ENCODE data around the gene LINGO3.

LINGO3 gene

GRCh38 chr19:2270423-2271233, 37.3 kb downstream of the LINGO3 start:
- Mint-ChIP-seq H3K27me3 (peaks cover 3% of the 10 kb centered on the region), H3K9me3 (no peaks in the 10 kb centered on the region), H3K4me3 (peak overlapping the region; percentile 87), H3K4me1 (peaks cover 52% of the 10 kb centered on the region), H3K36me3 (peaks cover 23% of the 10 kb centered on the region), H3K27ac (peak overlapping the region; percentile 90)
- CTCF ChIA-PET: interaction anchor here (0.8 to 1.5 kb wide), 3 partner anchors 8 to 19 kb away, joined by 3 to 4 read pairs (median 3); no protein-coding TSS in a partner anchor
- peak; percentile 77 for DNase-seq

- H3K4me3 Mint-ChIP-seq: peak overlapping the region; percentile 84
- H3K9me3 Mint-ChIP-seq: no peaks in the 10 kb centered on the region
- CTCF ChIA-PET: no interaction called here
- peaks cover 3% of the 10 kb centered on the region for H3K27me3 Mint-ChIP-seq
- H3K36me3 Mint-ChIP-seq: peaks cover 21% of the 10 kb centered on the region
- H3K4me1 Mint-ChIP-seq: peaks cover 50% of the 10 kb centered on the region
- peak overlapping the region; percentile 89 for H3K27ac Mint-ChIP-seq
- DNase-seq: peak; percentile 60
Observed at GRCh38 chr19:2270157-2270422, 37.9 kb downstream of the LINGO3 start.

- Mint-ChIP-seq H3K4me1 (peaks cover 47% of the 10 kb centered on the region), H3K27ac (peak overlapping the region; percentile 89), H3K36me3 (peaks cover 19% of the 10 kb centered on the region), H3K9me3 (no peaks in the 10 kb centered on the region), H3K4me3 (peak overlapping the region; percentile 84), H3K27me3 (peaks cover 3% of the 10 kb centered on the region)
- CTCF ChIA-PET: no interaction called here
- DNase-seq: peak; percentile 99
Observed at GRCh38 chr19:2269244-2270156, 38.5 kb downstream of the LINGO3 start.

GRCh38 chr19:2268861-2269243, 39.1 kb downstream of the LINGO3 start:
- Mint-ChIP-seq H3K4me3 (peak overlapping the region; percentile 84), H3K4me1 (peaks cover 41% of the 10 kb centered on the region), H3K27ac (peak overlapping the region; percentile 89), H3K9me3 (no peaks in the 10 kb centered on the region), H3K36me3 (peaks cover 13% of the 10 kb centered on the region), H3K27me3 (peaks cover 3% of the 10 kb centered on the region)
- CTCF ChIA-PET: no interaction called here
- no peak for DNase-seq

GRCh38 chr19:2268480-2268830, 39.5 kb downstream of the LINGO3 start:
- Mint-ChIP-seq H3K36me3 (peaks cover 11% of the 10 kb centered on the region), H3K4me1 (peaks cover 37% of the 10 kb centered on the region), H3K9me3 (no peaks in the 10 kb centered on the region), H3K27ac (peak overlapping the region; percentile 24), H3K4me3 (peak overlapping the region; percentile 84), H3K27me3 (peaks cover 3% of the 10 kb centered on the region)
- DNase-seq: no peak
- CTCF ChIA-PET: no interaction called here

GRCh38 chr19:2266183-2266993, 41.6 kb downstream of the LINGO3 start:
- Mint-ChIP-seq H3K27ac (peak overlapping the region; percentile 15), H3K4me3 (no peak overlapping the region), H3K9me3 (no peaks in the 10 kb centered on the region), H3K36me3 (peaks cover 4% of the 10 kb centered on the region), H3K4me1 (peaks cover 24% of the 10 kb centered on the region), H3K27me3 (peaks cover 3% of the 10 kb centered on the region)
- DNase-seq: peak; percentile 51
- CTCF ChIA-PET: interaction anchor here (1.2 kb wide), 2 partner anchors 9 to 110 kb away, joined by 3 read pairs; no protein-coding TSS in a partner anchor

GRCh38 chr19:2261438-2262172, 46.3 kb downstream of the LINGO3 start:
- H3K4me3 Mint-ChIP-seq: no peak overlapping the region
- CTCF ChIA-PET: interaction anchor here (0.7 to 2.5 kb wide), 7 partner anchors 10 to 364 kb away, joined by 3 to 12 read pairs (median 3); no protein-coding TSS in a partner anchor
- peaks cover 41% of the 10 kb centered on the region for H3K4me1 Mint-ChIP-seq
- DNase-seq: peak; percentile 75
- peaks cover 1% of the 10 kb centered on the region for H3K36me3 Mint-ChIP-seq
- no peak overlapping the region for H3K27ac Mint-ChIP-seq
- H3K9me3 Mint-ChIP-seq: no peaks in the 10 kb centered on the region
- no peaks in the 10 kb centered on the region for H3K27me3 Mint-ChIP-seq

- Mint-ChIP-seq H3K4me1 (peaks cover 40% of the 10 kb centered on the region), H3K9me3 (no peaks in the 10 kb centered on the region), H3K4me3 (no peak overlapping the region), H3K27ac (peak overlapping the region; percentile 68), H3K27me3 (peaks cover 3% of the 10 kb centered on the region), H3K36me3 (peaks cover 1% of the 10 kb centered on the region)
- DNase-seq: no peak
- CTCF ChIA-PET: interaction anchor here (1.3 to 2.5 kb wide), 3 partner anchors 14 to 363 kb away, joined by 4 to 12 read pairs (median 10); no protein-coding TSS in a partner anchor
Observed at GRCh38 chr19:2260341-2260805, 47.6 kb downstream of the LINGO3 start.

GRCh38 chr19:2259336-2259735, 48.6 kb downstream of the LINGO3 start:
- peaks cover 1% of the 10 kb centered on the region for H3K36me3 Mint-ChIP-seq
- peak overlapping the region; percentile 86 for H3K27ac Mint-ChIP-seq
- no peak overlapping the region for H3K4me3 Mint-ChIP-seq
- peaks cover 43% of the 10 kb centered on the region for H3K4me1 Mint-ChIP-seq
- H3K9me3 Mint-ChIP-seq: no peaks in the 10 kb centered on the region
- no peak for DNase-seq
- peaks cover 10% of the 10 kb centered on the region for H3K27me3 Mint-ChIP-seq
- CTCF ChIA-PET: interaction anchor here (2.5 kb wide), 1 partner anchor 22 kb away, joined by 13 read pairs; no protein-coding TSS in a partner anchor

All from activated naive CD4-positive, alpha-beta T cell treated with anti-CD3 and anti-CD28 coated beads, Interleukin-2, amount 10 ng/mL, durations not matched to agents 7 days and 5 days (primary cell).